HCT116 (cell line): ENCODE data around the gene CYP2B6. TPM values are rescaled to one million over a fixed set of nuclear protein-coding genes. Genes with fewer than 3 reads are reported as not detected.

Experiments used
- ATAC-seq: fragments of 200-7000 bp; cut with Tn5 transposase; 2 replicates; pipeline ENCODE4 v1.9.1; 2020; ENCODE audit warnings: mild to moderate bottlenecking, moderate library complexity
- BruUV-seq: library from RNA; stranded (reverse); fragments of 400-500 nt; replicated peaks from 2 replicates; lab custom pipeline; 2021; lab: Mats Ljungman, UMichigan
- CTCF ChIA-PET: fragments of 300-600 bp; sonication (Branson Sonifier 250); formaldehyde crosslinking; loops from one replicate; lab custom pipeline; 2021; ENCODE audit warnings: antibody characterized with exemption; lab: Charles Lee
- POLR2A ChIA-PET: fragments of 300-600, 350-600 bp; sonication (Branson Sonifier 250); formaldehyde crosslinking; loops from one replicate; lab custom pipeline; 2021; ENCODE audit warnings: antibody characterized with exemption; lab: Charles Lee
- RAD21 ChIA-PET, 2 experiments: fragments of 300-600 bp; sonication (Branson Sonifier 250); formaldehyde crosslinking; loops; one replicate each; lab custom pipeline; 2023; ENCODE audit warnings: low total read pairs in 2 of 2; ENCODE audit not compliant: uncharacterized antibody in 2 of 2, unreplicated experiment in 2 of 2, low non-redundant PET in 1 of 2; lab: Charles Lee
- DNase-seq: peaks from one replicate; pipeline ENCODE4 v3.0.0-alpha.2; 2010; ENCODE audit warnings: low read depth, low spot score
- H2AFZ ChIP-seq: fragments of 200-600 bp; shearing (Covaris generic), sonication (generic); 2 replicates; pipeline ENCODE4 v1.6.1; 2017; ENCODE audit warnings: low read depth, mixed run types, mixed read lengths, antibody characterized with exemption, low read length; ENCODE audit not compliant: poor library complexity, severe bottlenecking
- H3K27ac ChIP-seq: 2 replicates; pipeline ENCODE4 v1.5.1; 2012; ENCODE audit warnings: low read depth, low read length
- H3K27me3 ChIP-seq: fragments of 200-600 bp; sonication (generic); 2 replicates; pipeline ENCODE4 v1.6.1; 2016; ENCODE audit warnings: mixed run types, low read length, mixed read lengths; ENCODE audit not compliant: insufficient read depth
- H3K36me3 ChIP-seq, 2 experiments: fragments of 200-500 bp in 1 of 2; fragments of 200-600 bp in 1 of 2; sonication (Bioruptor generic) in 1 of 2; sonication (generic) in 1 of 2; 2 replicates each; pipeline versions ENCODE4 v1.5.1 to v1.6.1; 2014 to 2016; ENCODE audit warnings: low read length in 2 of 2, inconsistent platforms in 1 of 2, mixed read lengths in 1 of 2, mixed run types in 1 of 2; ENCODE audit not compliant: insufficient read depth in 2 of 2, control insufficient read depth in 1 of 2
- H3K4me1 ChIP-seq, 2 experiments: fragments of 200-600 bp in 1 of 2; sonication (generic) in 1 of 2; 2 replicates each; pipeline versions ENCODE4 v1.5.1 to v1.6.1; 2012 to 2017; ENCODE audit warnings: low read length in 2 of 2, inconsistent platforms in 1 of 2, mild to moderate bottlenecking in 1 of 2, mixed read lengths in 1 of 2, mixed run types in 1 of 2, moderate library complexity in 1 of 2; ENCODE audit not compliant: insufficient read depth in 2 of 2, control insufficient read depth in 1 of 2
- H3K4me2 ChIP-seq: fragments of 200-600 bp; sonication (generic); 2 replicates; pipeline ENCODE4 v1.6.1; 2017; ENCODE audit warnings: mixed run types, low read length, mixed read lengths
- H3K4me3 ChIP-seq, 2 experiments: fragments of 200-600 bp in 1 of 2; sonication (generic) in 1 of 2; replicated peaks in 1 of 2; 2 replicates each; pipeline ENCODE4 v1.5.1; 2011 to 2016; ENCODE audit warnings: low read length in 2 of 2, control low read depth in 1 of 2, low read depth in 1 of 2, mild to moderate bottlenecking in 1 of 2, mixed read lengths in 1 of 2, mixed run types in 1 of 2
- H3K79me2 ChIP-seq: fragments of 200-600 bp; sonication (generic); 2 replicates; pipeline ENCODE4 v1.6.1; 2017; ENCODE audit warnings: mild to moderate bottlenecking, mixed run types, low read length, moderate library complexity, mixed read lengths; ENCODE audit not compliant: insufficient read depth
- H3K9ac ChIP-seq: fragments of 200-600 bp; sonication (generic); 2 replicates; pipeline ENCODE4 v1.6.1; 2016; ENCODE audit warnings: low read length, mixed read lengths
- H3K9me2 ChIP-seq: fragments of 200-600 bp; sonication (generic), shearing (Covaris generic); 2 replicates; pipeline ENCODE4 v1.6.1; 2017; ENCODE audit warnings: mixed run types, mild to moderate bottlenecking, moderate library complexity; ENCODE audit not compliant: insufficient read depth
- H3K9me3 ChIP-seq, 2 experiments: fragments of 200-500 bp in 1 of 2; fragments of 200-600 bp in 1 of 2; sonication (Bioruptor generic) in 1 of 2; sonication (generic) in 1 of 2; 2 replicates each; pipeline ENCODE4 v1.6.1; 2014 to 2017; ENCODE audit warnings: low read length in 2 of 2, mixed read lengths in 2 of 2, inconsistent platforms in 1 of 2, low read depth in 1 of 2, mild to moderate bottlenecking in 1 of 2, mixed run types in 1 of 2, moderate library complexity in 1 of 2; ENCODE audit not compliant: control insufficient read depth in 1 of 2, insufficient read depth in 1 of 2
- H4K20me1 ChIP-seq: fragments of 200-600 bp; sonication (generic), shearing (Covaris generic); 2 replicates; pipeline ENCODE4 v1.6.1; 2017; ENCODE audit warnings: mixed run types, mild to moderate bottlenecking, moderate library complexity; ENCODE audit not compliant: insufficient read depth
- CEBPB ChIP-seq: IDR thresholded peaks from 2 replicates; pipeline ENCODE4 v1.6.1; 2012; ENCODE audit warnings: low read depth
- CTCF ChIP-seq, 3 experiments: fragments of 200-600 bp in 1 of 3; sonication (generic) in 1 of 3; IDR thresholded peaks in 2 of 3; conservative IDR thresholded peaks in 1 of 3; 2 replicates each; pipeline ENCODE4 v1.5.1; 2012 to 2017; ENCODE audit warnings: low read depth in 2 of 3, low read length in 2 of 3, antibody characterized with exemption in 1 of 3, borderline replicate concordance in 1 of 3, control low read depth in 1 of 3, mild to moderate bottlenecking in 1 of 3, mixed read lengths in 1 of 3, mixed run types in 1 of 3, moderate library complexity in 1 of 3; ENCODE audit not compliant: insufficient read depth in 1 of 3
- ELF1 ChIP-seq: IDR thresholded peaks from 2 replicates; pipeline ENCODE4 v1.6.1; 2012; ENCODE audit warnings: low read depth, borderline replicate concordance
- EZH2 ChIP-seq: fragments of 200-600 bp; sonication (generic); IDR thresholded peaks from 2 replicates; pipeline ENCODE4 v1.6.1; 2017; ENCODE audit warnings: antibody characterized with exemption, mixed run types
- EZH2phosphoT487 ChIP-seq: fragments of 200-600 bp; IDR thresholded peaks from 2 replicates; pipeline ENCODE4 v1.6.1; 2018; ENCODE audit warnings: antibody characterized with exemption, borderline replicate concordance
- FOSL1 ChIP-seq: IDR thresholded peaks from 2 replicates; pipeline ENCODE4 v1.6.1; 2012; ENCODE audit warnings: low read depth
- JUND ChIP-seq: IDR thresholded peaks from 2 replicates; pipeline ENCODE4 v1.6.1; 2012
- POLR2A ChIP-seq: IDR thresholded peaks from 2 replicates; pipeline ENCODE4 v1.7.0; 2011; ENCODE audit warnings: borderline replicate concordance; ENCODE audit not compliant: insufficient read depth, insufficient read length; ENCODE audit errors: extremely low read depth
- RAD21 ChIP-seq: IDR thresholded peaks from 2 replicates; pipeline ENCODE4 v1.6.1; 2012; ENCODE audit warnings: low read depth, mild to moderate bottlenecking
- REST ChIP-seq: IDR thresholded peaks from 2 replicates; pipeline ENCODE4 v1.6.1; 2012; ENCODE audit warnings: low read depth
- SIN3A ChIP-seq: IDR thresholded peaks from 2 replicates; pipeline ENCODE4 v1.6.1; 2012; ENCODE audit warnings: low read depth
- SP1 ChIP-seq: IDR thresholded peaks from 2 replicates; pipeline ENCODE4 v1.6.1; 2012; ENCODE audit warnings: low read depth
- TCF7L2 ChIP-seq: IDR thresholded peaks from 2 replicates; pipeline ENCODE4 v1.7.0; 2011; ENCODE audit warnings: borderline replicate concordance, inconsistent platforms; ENCODE audit not compliant: insufficient read depth, insufficient read length; ENCODE audit errors: extremely low read depth
- YY1 ChIP-seq: IDR thresholded peaks from 2 replicates; pipeline ENCODE4 v1.6.1; 2011; ENCODE audit warnings: low read length, low read depth, moderate library complexity, mild to moderate bottlenecking; ENCODE audit not compliant: insufficient replicate concordance; ENCODE audit errors: extremely low read depth
- ZFX ChIP-seq: fragments of 450-650 bp; IDR thresholded peaks from 2 replicates; pipeline ENCODE4 v1.6.1; 2017
- ZNF274 ChIP-seq: fragments of 200-500 bp; sonication (Bioruptor generic); IDR thresholded peaks from 2 replicates; pipeline ENCODE4 v1.6.1; 2014; ENCODE audit warnings: mild to moderate bottlenecking, low read depth, low read length, inconsistent platforms
- intact Hi-C: fragments of 100-400 bp; cut with micrococcal nuclease; formaldehyde crosslinking; loops from 2 replicates; pipeline ENCODE4 v1.10.0; 2022
- total RNA-seq: library from RNA; stranded (reverse); gene quantifications from one replicate; pipeline ENCODE4 v1.2.1, GENCODE V29; 2021; ENCODE audit not compliant: unreplicated experiment

Gene CYP2B6
- total RNA-seq, 1 experiment from 2014 or later, result 0.74 TPM

GRCh38 chr19:40959338-40959737 lies 31.7 kb upstream of the CYP2B6 start:
- no peak for TF ChIP-seq FOSL1
- RAD21 ChIA-PET, result no interaction called here
- Histone ChIP-seq H3K79me2 (no peaks in the 10 kb centered on the region), H3K9me2 (no peaks in the 10 kb centered on the region), H3K36me3 (no peaks in the 10 kb centered on the region), H3K4me1 (no peaks in the 10 kb centered on the region), H3K27ac (no peak overlapping the region), H3K9ac (no peak overlapping the region), H3K27me3 (peaks cover 51% of the 10 kb centered on the region), H3K4me3 (no peak overlapping the region), H2AFZ (no peak overlapping the region), H3K4me2 (no peak overlapping the region), H4K20me1 (no peaks in the 10 kb centered on the region), H3K9me3 (peaks cover 12 to 13% of the 10 kb centered on the region in 2 experiments; a peak in 3 of 4 replicates)
- POLR2A ChIA-PET, result no interaction called here
- ATAC-seq, result no peak
- no peak for DNase-seq
- BruUV-seq, result no TSS peak
- CTCF ChIA-PET, result no interaction called here
- intact Hi-C loops, result no loop called here

- Histone ChIP-seq H3K27me3 (peaks cover 51% of the 10 kb centered on the region), H3K4me2 (no peak overlapping the region), H3K79me2 (no peaks in the 10 kb centered on the region), H3K9ac (no peak overlapping the region), H2AFZ (no peak overlapping the region), H3K9me2 (no peaks in the 10 kb centered on the region), H3K4me1 (no peaks in the 10 kb centered on the region), H3K27ac (no peak overlapping the region), H3K36me3 (no peaks in the 10 kb centered on the region), H4K20me1 (no peaks in the 10 kb centered on the region), H3K9me3 (peaks cover 3 to 5% of the 10 kb centered on the region in 2 experiments; a peak in 3 of 4 replicates)
- no TSS peak for BruUV-seq
- intact Hi-C loops, result no loop called here
- ChIA-PET RAD21 (no interaction called here), POLR2A (no interaction called here), CTCF (no interaction called here)
- ATAC-seq (no peak), DNase-seq (no peak)
- TF ChIP-seq ZFX (no peak), RAD21 (no peak), EZH2phosphoT487 (no peak), TCF7L2 (no peak), FOSL1 (no peak), SIN3A (no peak), CEBPB (no peak), ZNF274 (no peak), POLR2A (no peak), SP1 (no peak), JUND (no peak), YY1 (no peak), ELF1 (no peak), EZH2 (no peak), CTCF (IDR thresholded peaks at IDR 0.05 in 2 of 3, conservative IDR thresholded peaks at IDR 0.05 in 1 of 3; ENCODE audit: borderline replicate concordance in 1 of 3, insufficient read depth in 1 of 3, low read depth in 2 of 3, low read length in 2 of 3) (no peak), REST (no peak)
- TF ChIP-seq, all 23 proteins: peak for 0
- no peak overlapping the region for H3K4me3 ChIP-seq
These were observed 30.9 kb upstream of the CYP2B6 start for GRCh38 chr19:40960062-40960685.
